Left ventricle myocardium inferior (tissue), 1 donor: ENCODE results near the gene CDK14. TPM values are rescaled to one million over a fixed set of nuclear protein-coding genes. Genes with fewer than 3 reads are reported as not detected.
"Not testable (repeated sequence)": the region's sequence is repeated elsewhere in the genome, so short reads cannot be mapped to it uniquely, and the experiment has no call there.

ENCODE experiments used
- DNase-seq: peaks from one replicate; pipeline ENCODE4 v3.0.0-alpha.2; 2020
- H3K27ac ChIP-seq: fragments of 200-600 bp; replicated peaks from 2 replicates; pipeline ENCODE4 v1.8.0; 2021
- H3K27me3 ChIP-seq: fragments of 200-600 bp; 2 replicates; pipeline ENCODE4 v1.8.0; 2021; ENCODE audit warnings: low read depth
- H3K36me3 ChIP-seq: fragments of 200-600 bp; 2 replicates; pipeline ENCODE4 v1.8.0; 2021
- H3K4me1 ChIP-seq: fragments of 200-600 bp; 2 replicates; pipeline ENCODE4 v1.8.0; 2021
- H3K4me3 ChIP-seq: fragments of 200-600 bp; 2 replicates; pipeline ENCODE4 v1.8.0; 2021; ENCODE audit warnings: mild to moderate bottlenecking, moderate library complexity
- H3K9me3 ChIP-seq: fragments of 200-600 bp; replicated peaks from 2 replicates; pipeline ENCODE4 v1.8.0; 2021
- intact Hi-C: fragments of 100-400 bp; cut with micrococcal nuclease; formaldehyde crosslinking; loops from one replicate; pipeline ENCODE4 v1.11.0; 2022
- total RNA-seq: library from RNA; stranded (reverse); fragmentation: NEBNext Ultra II Directional; extraction: Animal tissue kit (Norgen Biotek cat#: 25700); gene quantifications from one replicate; pipeline ENCODE4 v1.2.1, GENCODE V29; 2021
- TF ChIP-seq, protein P1 (sequence below): fragments of 200-600 bp; IDR thresholded peaks from 2 replicates; pipeline ENCODE4 v1.8.0; 2021; ENCODE audit warnings: antibody characterized with exemption, mild to moderate bottlenecking, borderline replicate concordance
- donor health status: DM: no; HTN: yes; CAD: no; lungs with severe emphysema.

CDK14 gene
- total RNA-seq, 1 donor from 2014 or later, result 18.7 TPM

- no peaks in the 10 kb centered on the region for H3K36me3 ChIP-seq
- H3K27ac ChIP-seq, result no peak overlapping the region
- no peaks in the 10 kb centered on the region for H3K4me1 ChIP-seq
- TF ChIP-seq, protein P1, sequence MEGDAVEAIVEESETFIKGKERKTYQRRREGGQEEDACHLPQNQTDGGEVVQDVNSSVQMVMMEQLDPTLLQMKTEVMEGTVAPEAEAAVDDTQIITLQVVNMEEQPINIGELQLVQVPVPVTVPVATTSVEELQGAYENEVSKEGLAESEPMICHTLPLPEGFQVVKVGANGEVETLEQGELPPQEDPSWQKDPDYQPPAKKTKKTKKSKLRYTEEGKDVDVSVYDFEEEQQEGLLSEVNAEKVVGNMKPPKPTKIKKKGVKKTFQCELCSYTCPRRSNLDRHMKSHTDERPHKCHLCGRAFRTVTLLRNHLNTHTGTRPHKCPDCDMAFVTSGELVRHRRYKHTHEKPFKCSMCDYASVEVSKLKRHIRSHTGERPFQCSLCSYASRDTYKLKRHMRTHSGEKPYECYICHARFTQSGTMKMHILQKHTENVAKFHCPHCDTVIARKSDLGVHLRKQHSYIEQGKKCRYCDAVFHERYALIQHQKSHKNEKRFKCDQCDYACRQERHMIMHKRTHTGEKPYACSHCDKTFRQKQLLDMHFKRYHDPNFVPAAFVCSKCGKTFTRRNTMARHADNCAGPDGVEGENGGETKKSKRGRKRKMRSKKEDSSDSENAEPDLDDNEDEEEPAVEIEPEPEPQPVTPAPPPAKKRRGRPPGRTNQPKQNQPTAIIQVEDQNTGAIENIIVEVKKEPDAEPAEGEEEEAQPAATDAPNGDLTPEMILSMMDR, result no peak
- intact Hi-C loops, result no loop called here
- no peak for DNase-seq
- H3K9me3 ChIP-seq, result no peaks in the 10 kb centered on the region
- H3K27me3 ChIP-seq, result no peaks in the 10 kb centered on the region
- H3K4me3 ChIP-seq, result no peak overlapping the region
These were observed 324.2 kb downstream of the CDK14 start for GRCh38 chr7:90920336-90920735.

- no peaks in the 10 kb centered on the region for H3K9me3 ChIP-seq
- no peaks in the 10 kb centered on the region for H3K27me3 ChIP-seq
- no peak for DNase-seq
- no peak overlapping the region for H3K4me3 ChIP-seq
- intact Hi-C loops, result no loop called here
- TF ChIP-seq, protein P1, result no peak
- H3K4me1 ChIP-seq, result no peaks in the 10 kb centered on the region
- no peak overlapping the region for H3K27ac ChIP-seq
- H3K36me3 ChIP-seq, result no peaks in the 10 kb centered on the region
These were observed 327.4 kb downstream of the CDK14 start for GRCh38 chr7:90923541-90923997.

- H3K36me3 ChIP-seq, H3K4me1 ChIP-seq, intact Hi-C loops, DNase-seq, H3K27ac ChIP-seq, H3K27me3 ChIP-seq, H3K4me3 ChIP-seq, H3K9me3 ChIP-seq: not testable (repeated sequence)
These were observed 332.7 kb downstream of the CDK14 start for GRCh38 chr7:90928700-90929424.

DNA sequence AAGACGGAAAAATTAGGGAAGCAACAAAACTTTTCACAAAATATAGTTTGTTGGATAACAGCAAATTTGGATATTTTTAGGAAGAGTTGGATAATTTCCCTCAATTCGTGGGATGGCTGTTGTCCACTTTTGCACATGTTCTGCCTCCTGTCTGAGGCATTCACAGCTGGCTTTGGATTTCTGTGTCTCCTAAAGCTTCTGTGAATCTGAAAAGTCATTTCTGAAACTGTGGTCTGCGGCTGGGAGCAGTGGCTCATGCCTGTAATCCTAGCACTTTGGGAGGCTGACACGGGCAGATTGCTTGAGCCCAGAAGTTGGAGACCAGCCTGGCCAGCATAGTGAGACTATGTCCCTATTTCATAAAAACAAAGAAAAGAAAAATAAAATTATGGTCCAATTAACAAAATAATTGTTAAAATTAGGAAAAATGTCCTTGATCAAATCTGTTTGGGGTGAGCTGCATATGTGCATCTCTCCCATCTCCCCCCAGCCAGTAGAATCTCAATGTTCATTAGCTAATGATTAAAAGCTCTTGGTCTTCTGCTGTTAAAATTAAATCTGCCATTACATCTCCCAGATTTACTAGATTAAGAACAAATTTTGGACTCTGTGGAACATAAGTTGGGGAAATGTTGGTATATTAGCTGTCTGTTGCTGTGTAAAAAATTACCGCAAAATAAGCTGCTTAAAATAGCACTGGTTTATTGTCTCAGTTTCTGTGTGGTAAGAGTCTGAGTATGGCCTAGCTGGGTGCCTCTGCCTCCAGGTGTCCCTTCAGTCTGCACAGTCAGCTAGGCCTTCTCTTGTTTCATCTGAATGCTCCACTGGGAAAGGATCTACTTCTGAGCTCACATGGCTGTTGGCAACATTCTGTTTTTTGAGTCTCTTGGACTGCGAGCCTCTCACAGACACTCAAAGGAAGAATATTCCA lies 336.1 kb downstream of the CDK14 start:
- no peak for DNase-seq
- intact Hi-C loops, result no loop called here
- Histone ChIP-seq H3K36me3 (no peaks in the 10 kb centered on the region), H3K27me3 (no peaks in the 10 kb centered on the region), H3K4me3 (no peak overlapping the region), H3K4me1 (peaks cover 8% of the 10 kb centered on the region), H3K27ac (no peak overlapping the region), H3K9me3 (no peaks in the 10 kb centered on the region)
- TF ChIP-seq, protein P1, result no peak

DNA sequence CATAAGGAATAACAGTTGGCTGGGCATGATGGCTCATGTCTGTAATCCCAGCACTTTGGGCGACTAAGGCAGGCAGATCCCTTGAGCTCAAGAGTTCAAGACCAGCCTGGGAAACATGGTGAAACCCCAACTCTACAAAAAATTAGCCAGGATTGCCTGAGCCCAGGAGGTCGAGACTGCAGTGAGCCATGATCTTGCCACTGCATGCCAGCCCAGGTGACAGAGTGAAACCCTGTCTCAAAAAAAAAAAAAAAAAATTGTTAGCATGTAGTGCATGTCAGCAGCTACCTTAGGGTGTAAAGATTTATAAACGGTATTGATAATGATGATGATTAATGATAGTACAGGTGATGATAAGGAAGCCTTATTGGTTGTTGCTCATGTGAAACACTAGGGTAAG lies 336.9 kb downstream of the CDK14 start:
- TF ChIP-seq, protein P1, result no peak
- H3K4me1 ChIP-seq, result peaks cover 8% of the 10 kb centered on the region
- H3K36me3 ChIP-seq, result no peaks in the 10 kb centered on the region
- H3K27me3 ChIP-seq, result no peaks in the 10 kb centered on the region
- H3K27ac ChIP-seq, result no peak overlapping the region
- peaks cover 6% of the 10 kb centered on the region for H3K9me3 ChIP-seq
- no peak overlapping the region for H3K4me3 ChIP-seq
- no peak for DNase-seq
- intact Hi-C loops, result no loop called here

DNA sequence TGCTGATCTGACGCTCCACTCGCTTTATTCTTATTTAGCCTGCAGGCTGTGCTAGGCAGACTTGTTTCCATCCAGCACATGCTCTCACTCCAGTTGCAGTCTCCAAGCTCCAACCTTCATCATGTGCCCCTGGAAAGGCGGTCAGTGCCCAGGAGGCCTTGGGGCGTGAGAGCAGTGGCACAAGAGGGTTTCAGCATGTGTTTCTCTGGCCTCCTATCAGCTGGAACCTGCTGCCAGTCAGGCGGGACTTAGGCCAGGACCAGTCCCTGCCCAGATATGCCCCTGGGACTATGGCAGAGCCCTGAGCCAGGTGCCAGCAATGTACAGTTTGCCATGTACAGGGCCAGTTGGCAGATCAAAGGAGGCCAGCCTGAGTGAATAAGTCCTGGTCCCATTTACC lies 337.9 kb downstream of the CDK14 start:
- H3K36me3 ChIP-seq, result no peaks in the 10 kb centered on the region
- no peaks in the 10 kb centered on the region for H3K27me3 ChIP-seq
- intact Hi-C loops, result no loop called here
- H3K27ac ChIP-seq, result no peak overlapping the region
- peaks cover 8% of the 10 kb centered on the region for H3K4me1 ChIP-seq
- TF ChIP-seq, protein P1, result no peak
- DNase-seq, result peak; percentile 14
- H3K9me3 ChIP-seq, result peaks cover 8% of the 10 kb centered on the region
- H3K4me3 ChIP-seq, result no peak overlapping the region
